HG03139 (cell line): Measurements from ENCODE around the gene C13orf42.

Experiments used
- ATAC-seq: cut with Tn5 transposase; IDR thresholded peaks from one replicate; pipeline ENCODE4 v1.9.1; 2021; ENCODE audit not compliant: unreplicated experiment

Gene C13orf42

GRCh38 chr13:51035978-51036377, 75.1 kb downstream of the C13orf42 start:
- ATAC-seq = no peak

- no peak for ATAC-seq
Measured at GRCh38 chr13:51035469-51035868, 75.6 kb downstream of the C13orf42 start.

- ATAC-seq = no peak
Measured at GRCh38 chr13:51034906-51035305, 76.2 kb downstream of the C13orf42 start.

GRCh38 chr13:51033421-51034185, 77.5 kb downstream of the C13orf42 start:
- no peak for ATAC-seq

GRCh38 chr13:51032831-51033230, 78.2 kb downstream of the C13orf42 start:
- ATAC-seq = no peak
